ENCODE results near the gene ZNF254. TPM values are rescaled to one million over a fixed set of nuclear protein-coding genes. Genes with fewer than 3 reads are reported as not detected.

ZNF254 gene
- total and polyA plus RNA-seq, 10 of the 15 experiments (the other 5 are each of a cell fraction or from before 2014, with no cell fraction given): 1.5 to 15.7 (median 8.5) TPM

GRCh38 chr19:24059563-24060295, 27.3 kb upstream of the ZNF254 start:
- H2AFZ ChIP-seq (ENCODE audit: control insufficient read depth, low read depth, low read length): no peak overlapping the region
- H3K79me2 ChIP-seq (ENCODE audit: control insufficient read depth, insufficient read depth, low read length): no peaks in the 10 kb centered on the region
- SMC1A ChIA-PET (ENCODE audit: uncharacterized antibody, unreplicated experiment): no interaction called here
- H3K9ac ChIP-seq (ENCODE audit: control insufficient read depth, insufficient read depth, low read length): no peak overlapping the region
- no peaks in the 10 kb centered on the region for H3K9me3 ChIP-seq (replicated peaks; ENCODE audit: control insufficient read depth, insufficient read depth, low read length)
- FAIRE-seq (no peak), ATAC-seq (no peak), DNase-seq (ENCODE audit: low read depth, low spot score) (no peak)
- CTCF ChIA-PET: no interaction called here
- no peaks in the 10 kb centered on the region for H4K20me1 ChIP-seq (ENCODE audit: control insufficient read depth, insufficient read depth)
- no peak overlapping the region for H3K27ac ChIP-seq (ENCODE audit: control insufficient read depth, insufficient read depth)
- 65% methylated on average over 2 of the region's 2 CpGs for WGBS (ENCODE audit: insufficient coverage, insufficient replicate concordance, low lambda C conversion rate, missing lambda C conversion rate)
- H3K4me2 ChIP-seq (ENCODE audit: control insufficient read depth, insufficient read depth): no peak overlapping the region
- POLR2A ChIA-PET: no interaction called here
- in situ Hi-C loops (cut with MboI) (no loop called here), intact Hi-C loops (cut with micrococcal nuclease; ENCODE audit: unreplicated experiment) (no loop called here)
- RAD21 ChIA-PET (ENCODE audit: unreplicated experiment): no interaction called here
- TF ChIP-seq PBX3 (IDR thresholded peaks at IDR 0.05; ENCODE audit: insufficient replicate concordance, low read depth, low read length) (no peak), NRF1 (conservative IDR thresholded peaks at IDR 0.05; ENCODE audit: low read depth, low read length) (no peak), CTCF (IDR thresholded peaks at IDR 0.05 in 2 of 3, conservative IDR thresholded peaks at IDR 0.05 in 1 of 3; ENCODE audit: control insufficient read depth in 2 of 3, extremely low read depth in 1 of 3, insufficient read depth in 1 of 3, low read depth in 3 of 3, low read length in 3 of 3) (no peak), SPI1 (IDR thresholded peaks at IDR 0.05; ENCODE audit: borderline replicate concordance, insufficient read depth, low read depth, low read length) (no peak), PAX5 (IDR thresholded peaks at IDR 0.05; ENCODE audit: borderline replicate concordance, low read depth, low read length) (no peak), POLR2AphosphoS5 (IDR thresholded peaks at IDR 0.05; ENCODE audit: low read length) (no peak), GATAD2B (conservative IDR thresholded peaks at IDR 0.05; ENCODE audit: low read depth) (no peak), JUNB (IDR thresholded peaks at IDR 0.05) (no peak), IRF4 (IDR thresholded peaks at IDR 0.05; ENCODE audit: low read depth, low read length) (no peak), ZSCAN29 (IDR thresholded peaks at IDR 0.05) (no peak)
- peaks cover 0 to 3% of the 10 kb centered on the region in 2 experiments; a peak in 1 of 4 replicates for H3K36me3 ChIP-seq (ENCODE audit: control insufficient read depth in 2 of 2, insufficient read depth in 2 of 2, low read length in 1 of 2)
- no peak overlapping the region for H3K4me3 ChIP-seq
- no TSS peak for BruUV-seq (replicated peaks)
- no peaks in the 10 kb centered on the region for H3K27me3 ChIP-seq (replicated peaks in 1 of 2; ENCODE audit: control insufficient read depth in 2 of 2, insufficient read depth in 2 of 2, low read length in 1 of 2)
- H3K4me1 ChIP-seq (ENCODE audit: control insufficient read depth, insufficient read depth, low read length): no peaks in the 10 kb centered on the region
